ENCODE data around the gene FASTKD3.
A peak's percentile ranks its signal among the peaks of the same experiment; 100 is the strongest.

FASTKD3 gene

GRCh38 chr5:7877851-7878250, 9.0 kb upstream of the FASTKD3 start:
- no peak for DNase-seq

GRCh38 chr5:7876867-7877266, 8.0 kb upstream of the FASTKD3 start:
- DNase-seq: no peak

- DNase-seq: no peak
Measured at GRCh38 chr5:7875151-7875550, 6.3 kb upstream of the FASTKD3 start.

- DNase-seq: no peak
Measured at GRCh38 chr5:7874639-7875038, 5.8 kb upstream of the FASTKD3 start.

GRCh38 chr5:7873216-7873615, 4.4 kb upstream of the FASTKD3 start:
- no peak for DNase-seq

GRCh38 chr5:7872517-7873130, 3.8 kb upstream of the FASTKD3 start:
- no peak for DNase-seq

- no peak for DNase-seq
Measured at GRCh38 chr5:7871653-7872052, 2.8 kb upstream of the FASTKD3 start.

- no peak for DNase-seq
Measured at GRCh38 chr5:7869474-7870136, 774 bp upstream of the FASTKD3 start.

- no peak for DNase-seq
Measured at GRCh38 chr5:7868427-7868772, 431 bp downstream of the FASTKD3 start.

- no peak for DNase-seq
Measured at GRCh38 chr5:7867260-7867659, 1.6 kb downstream of the FASTKD3 start.

GRCh38 chr5:7866196-7866595, 2.6 kb downstream of the FASTKD3 start:
- no peak for DNase-seq

- no peak for DNase-seq
Measured at GRCh38 chr5:7857926-7858632, 10.8 kb downstream of the FASTKD3 start.

- no peak for DNase-seq
Measured at GRCh38 chr5:7857361-7857760, 11.5 kb downstream of the FASTKD3 start.

- DNase-seq: peak; percentile 48
Measured at GRCh38 chr5:7856855-7857254, 12.0 kb downstream of the FASTKD3 start.

GRCh38 chr5:7855611-7856010, 13.2 kb downstream of the FASTKD3 start:
- no peak for DNase-seq

- no peak for DNase-seq
Measured at GRCh38 chr5:7852988-7853387, 15.8 kb downstream of the FASTKD3 start.

- DNase-seq: no peak
Measured at GRCh38 chr5:7852542-7852941, 16.3 kb downstream of the FASTKD3 start.

- DNase-seq: no peak
Measured at GRCh38 chr5:7851617-7852289, 17.1 kb downstream of the FASTKD3 start.

GRCh38 chr5:7851240-7851592, 17.6 kb downstream of the FASTKD3 start:
- no peak for DNase-seq

GRCh38 chr5:7850395-7851239, 18.2 kb downstream of the FASTKD3 start, which contains the start of gene CFAP90:
Gene CFAP90, minus strand, starts transcription at chr5:7851133. Its CDS starts 112 bp downstream, at chr5:7851021.
- peak; percentile 69 for DNase-seq

- DNase-seq: no peak
Measured at GRCh38 chr5:7849681-7850394, 19.0 kb downstream of the FASTKD3 start.

GRCh38 chr5:7848296-7848695, 20.5 kb downstream of the FASTKD3 start:
- DNase-seq: no peak
